ENCODE measurements around the gene BRIP1.

BRIP1 gene

GRCh38 chr17:61815863-61816503 is 47.3 kb downstream of the BRIP1 start:
- peaks cover 7% of the 10 kb centered on the region for H3K9me3 Mint-ChIP-seq
- no peak overlapping the region for H3K27ac Mint-ChIP-seq
- H3K36me3 Mint-ChIP-seq (ENCODE audit: low read depth): no peaks in the 10 kb centered on the region
- intact Hi-C loops (cut with micrococcal nuclease): no loop called here
- H3K27me3 Mint-ChIP-seq: no peaks in the 10 kb centered on the region
- H3K4me3 Mint-ChIP-seq: no peak overlapping the region
- peaks cover 20% of the 10 kb centered on the region for H3K4me1 Mint-ChIP-seq (ENCODE audit: low read depth)

GRCh38 chr17:61814485-61814884 is 48.8 kb downstream of the BRIP1 start:
- peaks cover 20% of the 10 kb centered on the region for H3K4me1 Mint-ChIP-seq (ENCODE audit: low read depth)
- H3K9me3 Mint-ChIP-seq: no peaks in the 10 kb centered on the region
- H3K4me3 Mint-ChIP-seq: no peak overlapping the region
- intact Hi-C loops (cut with micrococcal nuclease): no loop called here
- no peaks in the 10 kb centered on the region for H3K27me3 Mint-ChIP-seq
- H3K36me3 Mint-ChIP-seq (ENCODE audit: low read depth): no peaks in the 10 kb centered on the region
- H3K27ac Mint-ChIP-seq: no peak overlapping the region

GRCh38 chr17:61813211-61813610 is 50.1 kb downstream of the BRIP1 start:
- Mint-ChIP-seq H3K9me3 (no peaks in the 10 kb centered on the region), H3K36me3 (ENCODE audit: low read depth) (no peaks in the 10 kb centered on the region)
- intact Hi-C loops (cut with micrococcal nuclease): no loop called here

GRCh38 chr17:61812747-61813146 is 50.6 kb downstream of the BRIP1 start:
- peaks cover 20% of the 10 kb centered on the region for H3K4me1 Mint-ChIP-seq (ENCODE audit: low read depth)
- H3K36me3 Mint-ChIP-seq (ENCODE audit: low read depth): no peaks in the 10 kb centered on the region
- H3K4me3 Mint-ChIP-seq: no peak overlapping the region
- H3K27ac Mint-ChIP-seq: no peak overlapping the region
- H3K9me3 Mint-ChIP-seq: no peaks in the 10 kb centered on the region
- intact Hi-C loops (cut with micrococcal nuclease): no loop called here
- H3K27me3 Mint-ChIP-seq: no peaks in the 10 kb centered on the region

More at GRCh38 chr17:61813211-61813610, 50.1 kb downstream of the BRIP1 start:
- Mint-ChIP-seq H3K27ac (no peak overlapping the region), H3K27me3 (no peaks in the 10 kb centered on the region), H3K4me3 (no peak overlapping the region), H3K4me1 (ENCODE audit: low read depth) (peaks cover 20% of the 10 kb centered on the region)

GRCh38 chr17:61809816-61810392 is 53.4 kb downstream of the BRIP1 start:
- no peak overlapping the region for H3K27ac Mint-ChIP-seq
- intact Hi-C loops (cut with micrococcal nuclease): no loop called here
- H3K27me3 Mint-ChIP-seq: no peaks in the 10 kb centered on the region

GRCh38 chr17:61808442-61808841 is 54.9 kb downstream of the BRIP1 start:
- H3K9me3 Mint-ChIP-seq: no peaks in the 10 kb centered on the region

More at GRCh38 chr17:61809816-61810392, 53.4 kb downstream of the BRIP1 start:
- no peak overlapping the region for H3K4me3 Mint-ChIP-seq
- no peaks in the 10 kb centered on the region for H3K9me3 Mint-ChIP-seq
- H3K4me1 Mint-ChIP-seq (ENCODE audit: low read depth): peaks cover 6% of the 10 kb centered on the region
- H3K36me3 Mint-ChIP-seq (ENCODE audit: low read depth): no peaks in the 10 kb centered on the region

GRCh38 chr17:61806936-61807335 is 56.4 kb downstream of the BRIP1 start:
- no peak overlapping the region for H3K27ac Mint-ChIP-seq
- no peaks in the 10 kb centered on the region for H3K27me3 Mint-ChIP-seq
- no peaks in the 10 kb centered on the region for H3K4me1 Mint-ChIP-seq (ENCODE audit: low read depth)
- no peaks in the 10 kb centered on the region for H3K36me3 Mint-ChIP-seq (ENCODE audit: low read depth)
- no peaks in the 10 kb centered on the region for H3K9me3 Mint-ChIP-seq
- intact Hi-C loops (cut with micrococcal nuclease): no loop called here
- H3K4me3 Mint-ChIP-seq: no peak overlapping the region

More at GRCh38 chr17:61808442-61808841, 54.9 kb downstream of the BRIP1 start:
- H3K27me3 Mint-ChIP-seq: no peaks in the 10 kb centered on the region
- no peak overlapping the region for H3K4me3 Mint-ChIP-seq
- intact Hi-C loops (cut with micrococcal nuclease): no loop called here
- H3K4me1 Mint-ChIP-seq (ENCODE audit: low read depth): peaks cover 6% of the 10 kb centered on the region
- no peaks in the 10 kb centered on the region for H3K36me3 Mint-ChIP-seq (ENCODE audit: low read depth)
- no peak overlapping the region for H3K27ac Mint-ChIP-seq

- H3K4me1 Mint-ChIP-seq (ENCODE audit: low read depth): no peaks in the 10 kb centered on the region
- H3K4me3 Mint-ChIP-seq: no peak overlapping the region
- no peaks in the 10 kb centered on the region for H3K9me3 Mint-ChIP-seq
- H3K36me3 Mint-ChIP-seq (ENCODE audit: low read depth): no peaks in the 10 kb centered on the region
- intact Hi-C loops (cut with micrococcal nuclease): no loop called here
- no peaks in the 10 kb centered on the region for H3K27me3 Mint-ChIP-seq
- H3K27ac Mint-ChIP-seq: no peak overlapping the region
These were observed 57.1 kb downstream of the BRIP1 start for GRCh38 chr17:61806081-61806828.

GRCh38 chr17:61805399-61805798 is 57.9 kb downstream of the BRIP1 start:
- intact Hi-C loops (cut with micrococcal nuclease): no loop called here
- peaks cover under 1% of the 10 kb centered on the region for H3K4me1 Mint-ChIP-seq (ENCODE audit: low read depth)
- no peak overlapping the region for H3K27ac Mint-ChIP-seq
- H3K9me3 Mint-ChIP-seq: no peaks in the 10 kb centered on the region
- no peaks in the 10 kb centered on the region for H3K27me3 Mint-ChIP-seq
- H3K4me3 Mint-ChIP-seq: no peak overlapping the region
- H3K36me3 Mint-ChIP-seq (ENCODE audit: low read depth): no peaks in the 10 kb centered on the region

GRCh38 chr17:61803796-61804195 is 59.5 kb downstream of the BRIP1 start:
- intact Hi-C loops (cut with micrococcal nuclease): no loop called here
- Mint-ChIP-seq H3K36me3 (ENCODE audit: low read depth) (no peaks in the 10 kb centered on the region), H3K27ac (no peak overlapping the region), H3K27me3 (no peaks in the 10 kb centered on the region), H3K4me3 (no peak overlapping the region), H3K4me1 (ENCODE audit: low read depth) (peaks cover 7% of the 10 kb centered on the region), H3K9me3 (no peaks in the 10 kb centered on the region)

GRCh38 chr17:61803216-61803615 is 60.1 kb downstream of the BRIP1 start:
- H3K4me3 Mint-ChIP-seq: no peak overlapping the region
- H3K27me3 Mint-ChIP-seq: no peaks in the 10 kb centered on the region
- H3K27ac Mint-ChIP-seq: no peak overlapping the region
- intact Hi-C loops (cut with micrococcal nuclease): no loop called here
- no peaks in the 10 kb centered on the region for H3K9me3 Mint-ChIP-seq
- H3K4me1 Mint-ChIP-seq (ENCODE audit: low read depth): peaks cover 7% of the 10 kb centered on the region
- no peaks in the 10 kb centered on the region for H3K36me3 Mint-ChIP-seq (ENCODE audit: low read depth)

GRCh38 chr17:61799812-61800484 is 63.4 kb downstream of the BRIP1 start:
- Mint-ChIP-seq H3K9me3 (no peaks in the 10 kb centered on the region), H3K4me1 (ENCODE audit: low read depth) (peaks cover 7% of the 10 kb centered on the region), H3K36me3 (ENCODE audit: low read depth) (no peaks in the 10 kb centered on the region), H3K27me3 (no peaks in the 10 kb centered on the region), H3K4me3 (no peak overlapping the region), H3K27ac (peak overlapping the region; percentile 3)
- intact Hi-C loops (cut with micrococcal nuclease): no loop called here

GRCh38 chr17:61797283-61797682 is 66.0 kb downstream of the BRIP1 start:
- no peaks in the 10 kb centered on the region for H3K9me3 Mint-ChIP-seq
- no peak overlapping the region for H3K27ac Mint-ChIP-seq
- peaks cover 7% of the 10 kb centered on the region for H3K4me1 Mint-ChIP-seq (ENCODE audit: low read depth)
- H3K36me3 Mint-ChIP-seq (ENCODE audit: low read depth): no peaks in the 10 kb centered on the region
- H3K27me3 Mint-ChIP-seq: no peaks in the 10 kb centered on the region
- intact Hi-C loops (cut with micrococcal nuclease): no loop called here
- H3K4me3 Mint-ChIP-seq: no peak overlapping the region

- intact Hi-C loops (cut with micrococcal nuclease): no loop called here
- Mint-ChIP-seq H3K4me1 (ENCODE audit: low read depth) (peaks cover 7% of the 10 kb centered on the region), H3K36me3 (ENCODE audit: low read depth) (no peaks in the 10 kb centered on the region), H3K27me3 (no peaks in the 10 kb centered on the region), H3K9me3 (no peaks in the 10 kb centered on the region), H3K27ac (no peak overlapping the region), H3K4me3 (no peak overlapping the region)
These were observed 67.8 kb downstream of the BRIP1 start for GRCh38 chr17:61795546-61795945.
